ENCODE results near the gene JAKMIP1.

DNA sequence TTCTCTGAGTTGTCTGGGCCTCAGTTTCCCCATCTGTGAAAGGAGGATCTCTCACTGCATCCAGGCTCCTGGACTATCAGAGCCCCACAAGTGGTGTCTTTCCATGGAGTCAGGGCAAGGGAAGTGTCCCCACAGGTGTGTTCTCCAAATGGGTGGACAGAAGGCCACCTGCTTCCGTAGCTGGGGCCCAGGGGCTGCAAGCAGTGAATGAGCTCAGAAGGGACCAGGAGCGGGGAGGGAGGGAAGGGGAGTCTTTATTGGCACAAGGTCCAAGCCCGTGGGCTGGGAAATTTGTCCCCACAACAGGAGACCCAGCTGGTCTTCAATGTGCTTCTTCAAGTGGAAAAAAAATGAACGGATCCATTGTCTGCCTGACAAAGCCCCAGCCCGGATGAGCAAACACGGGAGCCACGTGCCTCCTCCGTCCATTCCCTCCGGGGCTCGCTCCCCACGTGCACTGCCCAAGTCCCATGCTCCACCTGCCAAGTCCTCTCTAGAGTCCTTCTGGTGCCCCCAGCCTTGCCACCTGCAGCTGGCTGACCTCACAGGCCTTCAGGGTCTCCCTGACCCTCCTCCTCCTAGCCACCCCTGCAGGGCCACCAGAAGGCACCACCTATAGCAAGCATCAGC is 72.0 kb downstream of the JAKMIP1 start:
- TF ChIP-seq, protein P1, sequence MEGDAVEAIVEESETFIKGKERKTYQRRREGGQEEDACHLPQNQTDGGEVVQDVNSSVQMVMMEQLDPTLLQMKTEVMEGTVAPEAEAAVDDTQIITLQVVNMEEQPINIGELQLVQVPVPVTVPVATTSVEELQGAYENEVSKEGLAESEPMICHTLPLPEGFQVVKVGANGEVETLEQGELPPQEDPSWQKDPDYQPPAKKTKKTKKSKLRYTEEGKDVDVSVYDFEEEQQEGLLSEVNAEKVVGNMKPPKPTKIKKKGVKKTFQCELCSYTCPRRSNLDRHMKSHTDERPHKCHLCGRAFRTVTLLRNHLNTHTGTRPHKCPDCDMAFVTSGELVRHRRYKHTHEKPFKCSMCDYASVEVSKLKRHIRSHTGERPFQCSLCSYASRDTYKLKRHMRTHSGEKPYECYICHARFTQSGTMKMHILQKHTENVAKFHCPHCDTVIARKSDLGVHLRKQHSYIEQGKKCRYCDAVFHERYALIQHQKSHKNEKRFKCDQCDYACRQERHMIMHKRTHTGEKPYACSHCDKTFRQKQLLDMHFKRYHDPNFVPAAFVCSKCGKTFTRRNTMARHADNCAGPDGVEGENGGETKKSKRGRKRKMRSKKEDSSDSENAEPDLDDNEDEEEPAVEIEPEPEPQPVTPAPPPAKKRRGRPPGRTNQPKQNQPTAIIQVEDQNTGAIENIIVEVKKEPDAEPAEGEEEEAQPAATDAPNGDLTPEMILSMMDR (IDR thresholded peaks at IDR 0.05), result no peak
- no peak for TF ChIP-seq POLR2A (IDR thresholded peaks at IDR 0.05)

All from lower leg skin (tissue), 3 donors.